ENCODE results near the gene IVL.

DNA sequence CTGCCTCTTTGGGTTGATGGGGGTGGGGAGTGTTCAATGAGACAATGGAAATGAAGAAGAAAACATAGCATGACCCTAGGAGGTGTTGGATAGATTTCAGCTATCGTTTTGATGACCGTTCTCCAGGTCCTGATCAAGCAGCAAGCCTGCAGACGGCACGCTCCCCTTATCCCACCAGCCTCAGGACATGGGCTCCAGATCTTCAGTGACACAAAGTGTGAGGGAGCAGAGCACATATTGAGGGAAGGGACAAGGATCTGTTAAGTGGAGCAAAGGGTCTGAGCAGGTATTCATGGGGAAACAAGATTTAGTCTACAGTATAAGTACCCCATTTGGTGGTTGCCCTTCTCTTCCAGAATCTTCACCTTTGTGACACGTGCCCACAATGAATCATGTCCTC is 43.4 kb downstream of the IVL start:
- TF ChIP-seq POLR2A (IDR thresholded peaks at IDR 0.05) = no peak
- TF ChIP-seq, protein P1, sequence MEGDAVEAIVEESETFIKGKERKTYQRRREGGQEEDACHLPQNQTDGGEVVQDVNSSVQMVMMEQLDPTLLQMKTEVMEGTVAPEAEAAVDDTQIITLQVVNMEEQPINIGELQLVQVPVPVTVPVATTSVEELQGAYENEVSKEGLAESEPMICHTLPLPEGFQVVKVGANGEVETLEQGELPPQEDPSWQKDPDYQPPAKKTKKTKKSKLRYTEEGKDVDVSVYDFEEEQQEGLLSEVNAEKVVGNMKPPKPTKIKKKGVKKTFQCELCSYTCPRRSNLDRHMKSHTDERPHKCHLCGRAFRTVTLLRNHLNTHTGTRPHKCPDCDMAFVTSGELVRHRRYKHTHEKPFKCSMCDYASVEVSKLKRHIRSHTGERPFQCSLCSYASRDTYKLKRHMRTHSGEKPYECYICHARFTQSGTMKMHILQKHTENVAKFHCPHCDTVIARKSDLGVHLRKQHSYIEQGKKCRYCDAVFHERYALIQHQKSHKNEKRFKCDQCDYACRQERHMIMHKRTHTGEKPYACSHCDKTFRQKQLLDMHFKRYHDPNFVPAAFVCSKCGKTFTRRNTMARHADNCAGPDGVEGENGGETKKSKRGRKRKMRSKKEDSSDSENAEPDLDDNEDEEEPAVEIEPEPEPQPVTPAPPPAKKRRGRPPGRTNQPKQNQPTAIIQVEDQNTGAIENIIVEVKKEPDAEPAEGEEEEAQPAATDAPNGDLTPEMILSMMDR (IDR thresholded peaks at IDR 0.05) = no peak
